Measurements from ENCODE around the gene LAGE3.

- TF ChIP-seq, protein P1, sequence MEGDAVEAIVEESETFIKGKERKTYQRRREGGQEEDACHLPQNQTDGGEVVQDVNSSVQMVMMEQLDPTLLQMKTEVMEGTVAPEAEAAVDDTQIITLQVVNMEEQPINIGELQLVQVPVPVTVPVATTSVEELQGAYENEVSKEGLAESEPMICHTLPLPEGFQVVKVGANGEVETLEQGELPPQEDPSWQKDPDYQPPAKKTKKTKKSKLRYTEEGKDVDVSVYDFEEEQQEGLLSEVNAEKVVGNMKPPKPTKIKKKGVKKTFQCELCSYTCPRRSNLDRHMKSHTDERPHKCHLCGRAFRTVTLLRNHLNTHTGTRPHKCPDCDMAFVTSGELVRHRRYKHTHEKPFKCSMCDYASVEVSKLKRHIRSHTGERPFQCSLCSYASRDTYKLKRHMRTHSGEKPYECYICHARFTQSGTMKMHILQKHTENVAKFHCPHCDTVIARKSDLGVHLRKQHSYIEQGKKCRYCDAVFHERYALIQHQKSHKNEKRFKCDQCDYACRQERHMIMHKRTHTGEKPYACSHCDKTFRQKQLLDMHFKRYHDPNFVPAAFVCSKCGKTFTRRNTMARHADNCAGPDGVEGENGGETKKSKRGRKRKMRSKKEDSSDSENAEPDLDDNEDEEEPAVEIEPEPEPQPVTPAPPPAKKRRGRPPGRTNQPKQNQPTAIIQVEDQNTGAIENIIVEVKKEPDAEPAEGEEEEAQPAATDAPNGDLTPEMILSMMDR (IDR thresholded peaks at IDR 0.05), result no peak
- TF ChIP-seq POLR2A (IDR thresholded peaks at IDR 0.05), result no peak
These were observed 15.4 kb downstream of the LAGE3 start for GRCh38 chrX:154463611-154464220.
